ENCODE measurements around the gene EYA4. TPM values are rescaled to one million over a fixed set of nuclear protein-coding genes. Genes with fewer than 3 reads are reported as not detected.

EYA4 gene
- total and polyA plus RNA-seq, 2 of the 4 experiments (the other 2 are of a cell fraction), result 5.7 to 11.1 TPM

- no peak overlapping the region for H2BK120ac ChIP-seq (ENCODE audit: low read depth, low read length)
- H3K18ac ChIP-seq (ENCODE audit: low read depth, low read length), result no peak overlapping the region
- H3K27me3 ChIP-seq (ENCODE audit: control insufficient read depth, insufficient read depth, low read length), result no peaks in the 10 kb centered on the region
- peaks cover 2% of the 10 kb centered on the region; the same call in 1 of the 2 replicates for H3K9me1 ChIP-seq (ENCODE audit: insufficient read depth, low read length)
- H3K4me2 ChIP-seq (ENCODE audit: low read depth, low read length), result no peak overlapping the region
- no peak for ATAC-seq (ENCODE audit: low read depth)
- H2BK5ac ChIP-seq (ENCODE audit: low read depth, low read length, poor library complexity, severe bottlenecking), result no peak overlapping the region
- H4K91ac ChIP-seq (ENCODE audit: insufficient read depth, low read depth, low read length), result no peak overlapping the region
- H3K23ac ChIP-seq (ENCODE audit: low read depth, low read length), result no peak overlapping the region
- H2AK9ac ChIP-seq (replicated peaks; ENCODE audit: low read depth, low read length, poor library complexity), result no peak overlapping the region
- no TSS peak for BruUV-seq (replicated peaks)
- TF ChIP-seq MAFK (IDR thresholded peaks at IDR 0.05; ENCODE audit: low read depth, low read length) (peak; percentile 93), SMC3 (IDR thresholded peaks at IDR 0.05; ENCODE audit: low read depth, low read length) (no peak), NFE2L2 (IDR thresholded peaks at IDR 0.05; ENCODE audit: low read depth, low read length) (peak; percentile 65; the same call in 1 of the 2 replicates)
- H4K20me1 ChIP-seq (ENCODE audit: insufficient read depth, low read length), result no peaks in the 10 kb centered on the region
- no peak overlapping the region for H3K4me3 ChIP-seq (ENCODE audit: insufficient read depth, low read depth, low read length)
- H3K4ac ChIP-seq (ENCODE audit: low read depth, low read length), result no peak overlapping the region
- no peak overlapping the region for H3K27ac ChIP-seq (ENCODE audit: insufficient read depth, low read length)
- no peak overlapping the region for H3K56ac ChIP-seq (ENCODE audit: extremely low read depth, insufficient read depth, low read length)
- dilution Hi-C loops (cut with HindIII; ENCODE audit: low sequenced_read_pairs, unreplicated experiment), result no loop called here
- H3K9ac ChIP-seq (ENCODE audit: low read depth, low read length), result no peak overlapping the region
- H3K36me3 ChIP-seq (ENCODE audit: control insufficient read depth, insufficient read depth, low read length), result peaks cover 1% of the 10 kb centered on the region; the same call in 1 of the 2 replicates
- peaks cover 4% of the 10 kb centered on the region for H3K4me1 ChIP-seq (ENCODE audit: control insufficient read depth, insufficient read depth, low read length)
- intact Hi-C loops (cut with micrococcal nuclease), result no loop called here
- H2AK5ac ChIP-seq (ENCODE audit: low read depth, low read length), result no peak overlapping the region
- no peak overlapping the region for H4K8ac ChIP-seq (ENCODE audit: low read depth in 2 of 2, low read length in 2 of 2)
- H4K5ac ChIP-seq (ENCODE audit: low read depth, low read length), result no peak overlapping the region
- in situ Hi-C loops (cut with MboI; ENCODE audit: low sequenced_read_pairs), result no loop called here
- H2BK20ac ChIP-seq (ENCODE audit: low read depth, low read length), result no peak overlapping the region
- no peaks in the 10 kb centered on the region for H3K9me3 ChIP-seq (ENCODE audit: control insufficient read depth, insufficient read depth, low read length)
- H2AFZ ChIP-seq (replicated peaks; ENCODE audit: low read length, poor library complexity), result no peak overlapping the region
- POLR2A ChIA-PET (ENCODE audit: unreplicated experiment), result no interaction called here
- H2BK15ac ChIP-seq (ENCODE audit: low read depth, low read length), result no peak overlapping the region
- H3K79me1 ChIP-seq (ENCODE audit: low read depth in 1 of 2, low read length in 2 of 2), result no peaks in the 10 kb centered on the region
- CTCF ChIA-PET, result interaction anchor here (0.6 kb wide), 1 partner anchor 321 kb away, joined by 3 read pairs; no protein-coding TSS in a partner anchor
- WGBS, 2 experiments (ENCODE audit: extremely low coverage in 2 of 2, insufficient read length in 1 of 2), result no CpG with 5 or more reads among the region's 3 CpGs
- H3K14ac ChIP-seq (replicated peaks; ENCODE audit: low read depth, low read length), result no peak overlapping the region
- no peak for DNase-seq
Observed at GRCh38 chr6:133505681-133506080, 264.5 kb downstream of the EYA4 start.

Measured in IMR-90 (cell line).